Measurements from ENCODE around the gene RND1.
"Not testable (repeated sequence)": the region's sequence is repeated elsewhere in the genome, so short reads cannot be mapped to it uniquely, and the experiment has no call there.

The RND1 gene

GRCh38 chr12:48889679-48890078, 24.0 kb upstream of the RND1 start:
- DNase-seq (ENCODE audit: insufficient read length, low spot score) (no peak), FAIRE-seq (no peak)
- TF ChIP-seq POLR2AphosphoS5 (IDR thresholded peaks at IDR 0.05; ENCODE audit: low read depth, low read length) (no peak), POLR2A (IDR thresholded peaks at IDR 0.05; ENCODE audit: low read depth, low read length) (no peak), SPI1 (IDR thresholded peaks at IDR 0.05; ENCODE audit: low read depth, low read length) (no peak)

DNA sequence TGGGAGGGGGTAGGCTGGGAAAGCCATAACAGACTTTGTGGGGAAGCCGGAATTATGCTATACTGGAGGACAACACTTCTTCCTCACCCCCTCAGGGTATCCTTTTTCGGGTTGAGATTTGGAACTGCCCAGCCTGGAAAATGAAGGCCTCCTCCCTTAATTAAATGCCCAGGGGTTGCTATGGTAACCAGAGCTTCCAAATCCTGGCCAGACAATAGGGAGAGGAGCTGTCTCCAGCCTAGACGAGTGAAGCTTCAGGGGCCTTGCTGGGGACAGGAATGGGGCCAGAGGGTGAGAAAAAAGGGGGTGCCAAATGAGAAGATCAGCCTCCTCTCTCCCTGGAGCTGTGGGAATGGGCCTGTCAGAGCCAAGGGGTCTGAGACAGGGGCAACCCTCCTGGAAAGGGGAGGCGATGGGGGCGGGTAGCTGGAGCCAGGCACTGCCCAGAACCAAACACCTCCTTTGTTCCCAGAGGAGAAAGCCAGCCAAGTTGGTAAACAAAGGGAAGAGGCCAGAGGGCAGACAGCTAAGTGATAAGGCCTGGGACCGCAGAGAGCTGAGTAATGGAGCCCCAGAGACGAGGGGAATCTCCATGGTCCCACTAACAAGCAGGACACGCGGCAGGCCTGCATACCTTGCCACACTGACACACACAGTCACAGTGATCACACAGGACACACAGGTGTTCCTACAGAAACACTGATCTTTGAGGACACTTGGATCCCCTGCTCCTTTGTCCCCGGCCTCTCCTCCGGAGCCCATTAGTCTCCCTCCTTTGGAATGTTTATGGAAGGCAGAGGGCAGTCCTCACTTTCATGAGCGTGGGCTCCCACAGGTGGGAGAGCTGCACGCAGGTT, 17.9 kb upstream of the RND1 start:
- no peak for DNase-seq (ENCODE audit: insufficient read length, low spot score)
- FAIRE-seq: no peak
- TF ChIP-seq SPI1 (IDR thresholded peaks at IDR 0.05; ENCODE audit: low read depth, low read length): no peak
- no peak for TF ChIP-seq TAF1 (IDR thresholded peaks at IDR 0.05; ENCODE audit: low read depth, low read length)
- TF ChIP-seq POLR2AphosphoS5 (IDR thresholded peaks at IDR 0.05; ENCODE audit: low read depth, low read length): no peak
- no peak for TF ChIP-seq POLR2A (IDR thresholded peaks at IDR 0.05; ENCODE audit: low read depth, low read length)
- no peak for TF ChIP-seq POU2F2 (IDR thresholded peaks at IDR 0.05; ENCODE audit: low read depth, low read length)
- no peak for TF ChIP-seq PAX5 (IDR thresholded peaks at IDR 0.05; ENCODE audit: insufficient read depth, low read length, severe bottlenecking)

- FAIRE-seq (no peak), DNase-seq (ENCODE audit: insufficient read length, low spot score) (no peak)
- TF ChIP-seq TAF1 (IDR thresholded peaks at IDR 0.05; ENCODE audit: low read depth, low read length) (no peak), SPI1 (IDR thresholded peaks at IDR 0.05; ENCODE audit: low read depth, low read length) (no peak), POLR2AphosphoS5 (IDR thresholded peaks at IDR 0.05; ENCODE audit: low read depth, low read length) (no peak), POLR2A (IDR thresholded peaks at IDR 0.05; ENCODE audit: low read depth, low read length) (no peak), POU2F2 (IDR thresholded peaks at IDR 0.05; ENCODE audit: low read depth, low read length) (no peak), PAX5 (IDR thresholded peaks at IDR 0.05; ENCODE audit: insufficient read depth, low read length, severe bottlenecking) (no peak)
These were observed 17.3 kb upstream of the RND1 start for GRCh38 chr12:48882972-48883304.

DNA sequence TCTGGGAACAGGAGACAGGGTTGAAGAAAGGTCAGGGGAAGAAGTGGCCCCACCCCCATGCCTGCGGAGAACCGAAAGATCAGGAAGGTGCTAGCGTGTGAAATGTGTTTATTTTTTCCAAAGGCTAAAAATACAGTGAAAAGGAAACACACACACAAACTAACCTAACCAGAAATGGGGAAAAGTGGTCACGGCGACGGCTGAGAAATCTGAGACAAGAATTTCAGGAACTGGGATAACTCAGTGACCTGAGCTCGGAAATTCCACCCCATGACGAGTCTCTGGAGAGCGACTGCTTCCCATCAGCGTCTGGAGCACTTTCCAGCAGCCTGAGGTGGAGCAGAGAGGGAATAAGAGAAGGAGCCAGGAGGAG, 16.6 kb upstream of the RND1 start:
- DNase-seq (ENCODE audit: insufficient read length, low spot score) (no peak), FAIRE-seq (no peak)
- TF ChIP-seq POLR2A (IDR thresholded peaks at IDR 0.05; ENCODE audit: low read depth, low read length): no peak
- no peak for TF ChIP-seq POLR2AphosphoS5 (IDR thresholded peaks at IDR 0.05; ENCODE audit: low read depth, low read length)

DNA sequence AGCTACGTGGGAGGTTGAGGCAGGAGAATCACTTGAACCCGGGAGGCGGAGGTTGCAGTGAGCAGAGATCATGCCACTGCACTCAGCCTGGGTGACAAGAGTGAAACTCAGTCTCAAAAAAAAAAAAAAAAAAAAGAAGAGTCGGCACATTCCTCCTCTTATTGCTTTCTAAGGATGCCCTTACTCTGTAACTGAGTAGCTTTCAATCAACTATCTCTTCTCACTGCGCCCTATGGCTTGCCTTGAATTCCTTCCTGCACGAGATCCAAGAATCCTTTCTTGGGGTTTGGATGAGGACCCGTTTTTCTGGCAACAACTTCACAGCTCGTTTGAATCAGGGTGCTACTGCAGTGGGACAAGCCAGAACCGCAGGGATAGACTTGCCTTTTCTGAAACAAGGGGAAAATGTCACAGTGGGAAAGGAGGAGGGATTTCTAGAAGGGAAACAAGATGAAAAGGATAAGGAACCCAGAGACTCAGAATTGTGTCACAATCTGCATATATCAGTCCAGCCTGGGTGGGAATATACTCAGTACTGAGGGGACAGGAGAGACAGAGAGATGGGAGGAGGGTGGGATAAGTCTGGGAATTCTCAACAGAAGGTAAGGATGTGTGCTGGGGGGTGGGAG, 16.1 kb upstream of the RND1 start:
- TF ChIP-seq TAF1 (IDR thresholded peaks at IDR 0.05; ENCODE audit: low read depth, low read length) (no peak), SPI1 (IDR thresholded peaks at IDR 0.05; ENCODE audit: low read depth, low read length) (no peak), POU2F2 (IDR thresholded peaks at IDR 0.05; ENCODE audit: low read depth, low read length) (no peak)
- FAIRE-seq (no peak), DNase-seq (ENCODE audit: insufficient read length, low spot score) (no peak)

DNA sequence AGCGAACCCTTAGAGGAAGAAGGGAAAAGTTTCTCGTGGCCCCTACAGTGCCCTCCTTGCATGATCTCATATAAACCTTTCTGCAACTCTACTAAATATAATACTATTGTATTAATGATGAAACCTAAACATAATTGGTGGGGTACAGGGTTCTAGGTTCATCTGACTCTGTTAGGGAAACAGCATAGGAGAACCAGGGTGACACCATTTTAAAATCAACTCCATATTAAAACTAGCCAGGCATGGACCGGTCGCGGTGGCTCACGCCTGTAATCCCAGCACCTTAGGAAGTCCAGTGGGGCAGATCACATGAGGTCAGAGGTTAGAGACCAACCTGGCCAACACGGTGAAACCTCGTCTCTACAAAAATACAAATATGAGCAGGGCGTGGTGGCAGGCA, 15.0 kb upstream of the RND1 start:
- no peak for FAIRE-seq
- TF ChIP-seq POLR2A (IDR thresholded peaks at IDR 0.05; ENCODE audit: low read depth, low read length): no peak
- no peak for TF ChIP-seq POLR2AphosphoS5 (IDR thresholded peaks at IDR 0.05; ENCODE audit: low read depth, low read length)
- no peak for TF ChIP-seq POU2F2 (IDR thresholded peaks at IDR 0.05; ENCODE audit: low read depth, low read length)
- no peak for TF ChIP-seq TAF1 (IDR thresholded peaks at IDR 0.05; ENCODE audit: low read depth, low read length)
- no peak for TF ChIP-seq SPI1 (IDR thresholded peaks at IDR 0.05; ENCODE audit: low read depth, low read length)

GRCh38 chr12:48878548-48878947, 12.9 kb upstream of the RND1 start:
- TF ChIP-seq POLR2A (IDR thresholded peaks at IDR 0.05; ENCODE audit: low read depth, low read length) (no peak), TAF1 (IDR thresholded peaks at IDR 0.05; ENCODE audit: low read depth, low read length) (no peak), POU2F2 (IDR thresholded peaks at IDR 0.05; ENCODE audit: low read depth, low read length) (no peak), POLR2AphosphoS5 (IDR thresholded peaks at IDR 0.05; ENCODE audit: low read depth, low read length) (no peak), SPI1 (IDR thresholded peaks at IDR 0.05; ENCODE audit: low read depth, low read length) (no peak), PAX5 (IDR thresholded peaks at IDR 0.05; ENCODE audit: insufficient read depth, low read length, severe bottlenecking) (no peak)
- DNase-seq (ENCODE audit: insufficient read length, low spot score) (no peak), FAIRE-seq (no peak)

More for the DNA sequence above, 15.0 kb upstream of the RND1 start:
- no peak for DNase-seq (ENCODE audit: insufficient read length, low spot score)

GRCh38 chr12:48875944-48876515, 10.4 kb upstream of the RND1 start:
- no peak for DNase-seq (ENCODE audit: insufficient read length, low spot score)
- FAIRE-seq: no peak
- TF ChIP-seq POU2F2 (IDR thresholded peaks at IDR 0.05; ENCODE audit: low read depth, low read length): no peak
- TF ChIP-seq POLR2A (IDR thresholded peaks at IDR 0.05; ENCODE audit: low read depth, low read length): no peak

DNA sequence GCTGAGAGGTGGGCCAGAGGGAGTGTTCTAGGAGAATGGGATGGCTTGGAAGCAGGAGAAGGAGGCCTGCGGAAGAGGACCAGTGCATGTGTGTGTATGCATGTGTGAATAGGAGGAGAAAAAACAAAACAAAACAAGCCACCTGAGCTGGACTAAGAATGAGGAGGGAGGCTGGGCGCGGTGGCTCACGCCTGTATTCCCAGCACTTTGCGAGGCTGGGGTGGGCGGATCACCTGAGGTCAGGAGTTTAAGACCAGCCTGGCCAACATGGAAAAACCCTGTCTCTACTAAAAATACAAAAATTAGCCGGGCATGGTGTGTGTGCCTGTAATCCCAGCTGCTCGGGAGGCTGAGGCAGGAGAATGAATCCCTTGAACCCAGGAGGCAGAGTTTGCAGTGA, 7.9 kb upstream of the RND1 start:
- not testable (repeated sequence) for DNase-seq (ENCODE audit: insufficient read length, low spot score); FAIRE-seq

GRCh38 chr12:48873096-48873495, 7.4 kb upstream of the RND1 start:
- FAIRE-seq (no peak), DNase-seq (ENCODE audit: insufficient read length, low spot score) (no peak)
- TF ChIP-seq POLR2AphosphoS5 (IDR thresholded peaks at IDR 0.05; ENCODE audit: low read depth, low read length) (no peak), SPI1 (IDR thresholded peaks at IDR 0.05; ENCODE audit: low read depth, low read length) (no peak), POU2F2 (IDR thresholded peaks at IDR 0.05; ENCODE audit: low read depth, low read length) (no peak), TAF1 (IDR thresholded peaks at IDR 0.05; ENCODE audit: low read depth, low read length) (no peak), PAX5 (IDR thresholded peaks at IDR 0.05; ENCODE audit: insufficient read depth, low read length, severe bottlenecking) (no peak)

Data from GM12891 (cell line).